Measurements from ENCODE around the gene ADGRD1.

GRCh38 chr12:130968611-130969010 is 14.9 kb downstream of the ADGRD1 start:
- TF ChIP-seq EZH2phosphoT487 (IDR thresholded peaks at IDR 0.05; ENCODE audit: borderline replicate concordance, low read depth) (no peak), FOSL2 (IDR thresholded peaks at IDR 0.05; ENCODE audit: borderline replicate concordance, low read depth) (no peak), CTCF (IDR thresholded peaks at IDR 0.05) (no peak), GABPA (IDR thresholded peaks at IDR 0.05; ENCODE audit: low read depth) (no peak), RFX5 (IDR thresholded peaks at IDR 0.05; ENCODE audit: low read length) (no peak), POLR2AphosphoS5 (IDR thresholded peaks at IDR 0.05; ENCODE audit: low read depth, low read length) (no peak), MAX (IDR thresholded peaks at IDR 0.05; ENCODE audit: low read depth) (no peak), USF2 (IDR thresholded peaks at IDR 0.05; ENCODE audit: borderline replicate concordance, low read depth, low read length) (no peak), TCF12 (IDR thresholded peaks at IDR 0.05) (no peak), JUND (IDR thresholded peaks at IDR 0.05) (no peak), CHD2 (IDR thresholded peaks at IDR 0.05; ENCODE audit: low read length, partially characterized antibody) (no peak), YY1 (IDR thresholded peaks at IDR 0.05; ENCODE audit: low read depth) (no peak), RAD21 (IDR thresholded peaks at IDR 0.05; ENCODE audit: low read length) (no peak)

Data from SK-N-SH (cell line).